Measurements from ENCODE around the gene MYO1F. TPM values are rescaled to one million over a fixed set of nuclear protein-coding genes. Genes with fewer than 3 reads are reported as not detected.
"Not testable (repeated sequence)": the region's sequence is repeated elsewhere in the genome, so short reads cannot be mapped to it uniquely, and the experiment has no call there.

The MYO1F gene
- total RNA-seq, 2 donors from 2014 or later = 2.0 to 8.0 TPM

GRCh38 chr19:8569066-8569771 lies 8.0 kb downstream of the MYO1F start:
- intact Hi-C loops (cut with DNase I) = no loop called here
- DNase-seq (peak in 2 of 4 donors; percentile 16 to 80), ATAC-seq (no peak)
- Histone ChIP-seq H3K27ac (peak overlapping the region in 1 of 4 donors; percentile 49), H3K36me3 (replicated peaks in 1 of 2; ENCODE audit: insufficient read depth in 1 of 2, low read depth in 2 of 2) (no peaks in the 10 kb centered on the region), H3K4me3 (no peak overlapping the region), H3K4me1 (no peaks in the 10 kb centered on the region), H3K27me3 (no peaks in the 10 kb centered on the region), H3K9me3 (no peaks in the 10 kb centered on the region)
- TF ChIP-seq CTCF (IDR thresholded peaks at IDR 0.05) (no peak), POLR2A (IDR thresholded peaks at IDR 0.05) (peak in 1 of 3 donors; percentile 13)
- WGBS, 2 donors = 48 to 52% methylated on average over 3 to 5 of the region's 5 CpGs

- DNase-seq = peak in 1 of 4 donors; percentile 69
- intact Hi-C loops (cut with DNase I) = no loop called here
Measured at GRCh38 chr19:8567522-8568172, 9.6 kb downstream of the MYO1F start.

GRCh38 chr19:8566855-8567254 lies 10.4 kb downstream of the MYO1F start:
- WGBS, 2 donors = 70 to 75% methylated on average over 7 of the region's 7 CpGs
- Histone ChIP-seq H3K27ac (no peak overlapping the region), H3K9me3 (no peaks in the 10 kb centered on the region), H3K4me3 (no peak overlapping the region), H3K36me3 (replicated peaks in 1 of 2; ENCODE audit: insufficient read depth in 1 of 2, low read depth in 2 of 2) (no peaks in the 10 kb centered on the region), H3K27me3 (no peaks in the 10 kb centered on the region), H3K4me1 (no peaks in the 10 kb centered on the region)
- TF ChIP-seq POLR2A (IDR thresholded peaks at IDR 0.05) (no peak), CTCF (IDR thresholded peaks at IDR 0.05) (no peak)
- intact Hi-C loops (cut with DNase I) = no loop called here
- no peak for DNase-seq
- ATAC-seq = no peak

More at GRCh38 chr19:8567522-8568172, 9.6 kb downstream of the MYO1F start:
- Histone ChIP-seq H3K9me3 (no peaks in the 10 kb centered on the region), H3K27me3 (no peaks in the 10 kb centered on the region), H3K27ac (peak overlapping the region in 1 of 4 donors; percentile 35), H3K36me3 (replicated peaks in 1 of 2; ENCODE audit: insufficient read depth in 1 of 2, low read depth in 2 of 2) (no peaks in the 10 kb centered on the region), H3K4me1 (no peaks in the 10 kb centered on the region), H3K4me3 (no peak overlapping the region)
- TF ChIP-seq CTCF (IDR thresholded peaks at IDR 0.05) (no peak), POLR2A (IDR thresholded peaks at IDR 0.05) (no peak)
- no peak for ATAC-seq
- 75 to 93% methylated on average over 13 to 15 of the region's 15 CpGs for WGBS, 2 donors

GRCh38 chr19:8564866-8565265 lies 12.4 kb downstream of the MYO1F start:
- ATAC-seq; H3K36me3 ChIP-seq (replicated peaks in 1 of 2; ENCODE audit: insufficient read depth in 1 of 2, low read depth in 2 of 2): not testable (repeated sequence)

GRCh38 chr19:8561075-8561764 lies 16.0 kb downstream of the MYO1F start:
- ATAC-seq (no peak), DNase-seq (no peak)
- intact Hi-C loops (cut with DNase I) = no loop called here
- H3K27me3 ChIP-seq = no peaks in the 10 kb centered on the region
- no peak overlapping the region for H3K4me3 ChIP-seq
- WGBS, 2 donors = 63 to 71% methylated on average over 2 of the region's 2 CpGs
- no peaks in the 10 kb centered on the region for H3K9me3 ChIP-seq
- H3K27ac ChIP-seq = no peak overlapping the region
- H3K36me3 ChIP-seq (replicated peaks in 1 of 2; ENCODE audit: insufficient read depth in 1 of 2, low read depth in 2 of 2) = no peaks in the 10 kb centered on the region
- H3K4me1 ChIP-seq = no peaks in the 10 kb centered on the region
- no peak for TF ChIP-seq POLR2A (IDR thresholded peaks at IDR 0.05)
- TF ChIP-seq CTCF (IDR thresholded peaks at IDR 0.05) = no peak

More at GRCh38 chr19:8564866-8565265, 12.4 kb downstream of the MYO1F start:
- H3K4me3 ChIP-seq; intact Hi-C loops (cut with DNase I); H3K27me3 ChIP-seq; DNase-seq; H3K4me1 ChIP-seq; H3K9me3 ChIP-seq: not testable (repeated sequence)
- peak overlapping the region in 1 of 4 donors; percentile 16 for H3K27ac ChIP-seq
- WGBS, 2 donors = 71 to 74% methylated on average over 8 of the region's 8 CpGs
